ENCODE data around the gene ADGRL1. TPM values are rescaled to one million over a fixed set of nuclear protein-coding genes. Genes with fewer than 3 reads are reported as not detected.
A peak's percentile ranks its signal among the peaks of the same experiment; 100 is the strongest.
"Not testable (repeated sequence)": the region's sequence is repeated elsewhere in the genome, so short reads cannot be mapped to it uniquely, and the experiment has no call there.

Gene ADGRL1
- total and polyA plus RNA-seq, 9 of the 15 experiments (the other 6 are each of a cell fraction or from before 2014, with no cell fraction given), result 0.14 to 37.0 (median 8.6) TPM

- H4K20me1 ChIP-seq (replicated peaks; ENCODE audit: control insufficient read depth, insufficient read depth, low read length); H3K27me3 ChIP-seq (ENCODE audit: control insufficient read depth in 2 of 2, insufficient read depth in 2 of 2, low read length in 2 of 2); H2AFZ ChIP-seq (ENCODE audit: low read depth, low read length); H3K27ac ChIP-seq (ENCODE audit: extremely low read depth, low read depth, low read length); BruUV-seq (replicated peaks); H3K9me3 ChIP-seq (replicated peaks; ENCODE audit: control insufficient read depth, insufficient read depth, low read depth, low read length); H3K9ac ChIP-seq (ENCODE audit: insufficient read depth in 1 of 2, low read depth in 2 of 2, low read length in 2 of 2); H3K4me2 ChIP-seq (ENCODE audit: insufficient read depth, low read length); H3K36me3 ChIP-seq (ENCODE audit: control insufficient read depth, insufficient read depth, low read length); intact Hi-C loops (cut with micrococcal nuclease); H3K9me1 ChIP-seq (ENCODE audit: control insufficient read depth, insufficient read depth, low read length); in situ Hi-C loops (cut with MboI); H3K4me3 ChIP-seq: not testable (repeated sequence)
- CTCF ChIA-PET (ENCODE audit: low intra/inter-chr PET ratio), result interaction anchor here (0.6 to 1.2 kb wide), 5 partner anchors 115 to 154 kb away, joined by 3 to 7 read pairs (median 3); no protein-coding TSS in a partner anchor
- POLR2A ChIA-PET, result interaction anchor here (0.8 kb wide), 1 partner anchor 148 kb away, joined by 4 read pairs; no protein-coding TSS in a partner anchor
- DNase-seq (ENCODE audit: extremely low read depth in 1 of 4, low spot score in 3 of 4) (peak; percentile 46 to 65 (median 58)), FAIRE-seq (peak; percentile 76), ATAC-seq (peak; percentile 90)
- Histone ChIP-seq H3K79me2 (ENCODE audit: control insufficient read depth, insufficient read depth, low read length) (peaks cover 17% of the 10 kb centered on the region), H3K4me1 (replicated peaks in 1 of 2; ENCODE audit: control insufficient read depth in 2 of 2, insufficient read depth in 2 of 2, low read length in 2 of 2) (peaks cover 0 to 24% of the 10 kb centered on the region in 2 experiments; a peak in 2 of 5 replicates)
- 52% methylated on average over 24 of the region's 24 CpGs for WGBS (ENCODE audit: insufficient coverage, low coverage, missing lambda C conversion rate)
- TF ChIP-seq SP1 (CRISPR knock-in tag; IDR thresholded peaks at IDR 0.05), result 0 out of 2 replicates have a peak, but pooled peaks have one; percentile 23
- TF ChIP-seq RCOR1 (IDR thresholded peaks at IDR 0.05; ENCODE audit: borderline replicate concordance in 1 of 2, low read depth in 2 of 2, low read length in 2 of 2), result peak in 1 of 2 experiments; percentile 48; a peak in 1 of 4 replicates
- 0 out of 2 replicates have a peak, but pooled peaks have one; percentile 14 for TF ChIP-seq VEZF1 (CRISPR knock-in tag; IDR thresholded peaks at IDR 0.05)
- TF ChIP-seq CXXC5 (CRISPR knock-in tag; IDR thresholded peaks at IDR 0.05), result 0 out of 2 replicates have a peak, but pooled peaks have one; percentile 14
- 0 out of 4 replicates have a peak, but pooled peaks of 1 of the 2 experiments have one; percentile 36 for TF ChIP-seq MNT (conservative IDR thresholded peaks at IDR 0.05)
- 0 out of 2 replicates have a peak, but pooled peaks have one; percentile 38 for TF ChIP-seq CC2D1A (IDR thresholded peaks at IDR 0.05)
- TF ChIP-seq TFAP4 (CRISPR knock-in tag; IDR thresholded peaks at IDR 0.05; ENCODE audit: borderline replicate concordance), result peak; percentile 91
- peak; percentile 57 to 72 for TF ChIP-seq KDM1A (IDR thresholded peaks at IDR 0.05)
- TF ChIP-seq PTBP1 (IDR thresholded peaks at IDR 0.05; ENCODE audit: low read depth, low read length), result 0 out of 2 replicates have a peak, but pooled peaks have one; percentile 58
- peak; percentile 61 for TF ChIP-seq CTCFL (IDR thresholded peaks at IDR 0.05; ENCODE audit: borderline replicate concordance, insufficient read depth, low read depth, low read length, poor library complexity, severe bottlenecking)
Observed at GRCh38 chr19:14200147-14200841, 5.7 kb downstream of the ADGRL1 start.
